ENCODE data around the gene SUSD5.

DNA sequence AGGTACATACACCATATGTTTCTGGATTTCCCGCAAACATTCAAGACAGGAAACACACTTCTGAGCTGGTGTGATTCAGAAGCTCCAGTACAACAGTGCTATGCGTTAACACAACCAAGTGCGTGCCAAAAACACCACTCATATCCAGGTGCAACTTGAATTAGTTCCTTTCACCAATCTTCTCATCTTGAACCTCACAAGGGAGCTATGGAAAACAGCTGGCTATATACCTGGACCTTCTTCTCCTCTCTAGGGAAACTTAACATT lies 31.3 kb downstream of the SUSD5 start:
- TF ChIP-seq POLR2AphosphoS5 (IDR thresholded peaks at IDR 0.05): no peak
- no peak for TF ChIP-seq POLR2A (IDR thresholded peaks at IDR 0.05)
- TF ChIP-seq, protein P1, sequence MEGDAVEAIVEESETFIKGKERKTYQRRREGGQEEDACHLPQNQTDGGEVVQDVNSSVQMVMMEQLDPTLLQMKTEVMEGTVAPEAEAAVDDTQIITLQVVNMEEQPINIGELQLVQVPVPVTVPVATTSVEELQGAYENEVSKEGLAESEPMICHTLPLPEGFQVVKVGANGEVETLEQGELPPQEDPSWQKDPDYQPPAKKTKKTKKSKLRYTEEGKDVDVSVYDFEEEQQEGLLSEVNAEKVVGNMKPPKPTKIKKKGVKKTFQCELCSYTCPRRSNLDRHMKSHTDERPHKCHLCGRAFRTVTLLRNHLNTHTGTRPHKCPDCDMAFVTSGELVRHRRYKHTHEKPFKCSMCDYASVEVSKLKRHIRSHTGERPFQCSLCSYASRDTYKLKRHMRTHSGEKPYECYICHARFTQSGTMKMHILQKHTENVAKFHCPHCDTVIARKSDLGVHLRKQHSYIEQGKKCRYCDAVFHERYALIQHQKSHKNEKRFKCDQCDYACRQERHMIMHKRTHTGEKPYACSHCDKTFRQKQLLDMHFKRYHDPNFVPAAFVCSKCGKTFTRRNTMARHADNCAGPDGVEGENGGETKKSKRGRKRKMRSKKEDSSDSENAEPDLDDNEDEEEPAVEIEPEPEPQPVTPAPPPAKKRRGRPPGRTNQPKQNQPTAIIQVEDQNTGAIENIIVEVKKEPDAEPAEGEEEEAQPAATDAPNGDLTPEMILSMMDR (IDR thresholded peaks at IDR 0.05): no peak

Measured in breast epithelium (tissue), 3 donors.